H1 (cell line): ENCODE results near the gene LRRC43. TPM values are rescaled to one million over a fixed set of nuclear protein-coding genes. Genes with fewer than 3 reads are reported as not detected.

ENCODE experiments used
- CTCF ChIA-PET: fragments of 300-600 bp; sonication (Branson Sonifier 250); formaldehyde crosslinking; loops from one replicate; lab custom pipeline; 2021; ENCODE audit not compliant: partially characterized antibody; lab: Charles Lee
- POLR2A ChIA-PET: fragments of 300-600 bp; sonication (Branson Sonifier 250); formaldehyde crosslinking; loops from one replicate; lab custom pipeline; 2021; ENCODE audit warnings: inconsistent platforms; ENCODE audit not compliant: partially characterized antibody; lab: Charles Lee
- DNase-seq, 2 experiments: peaks; one replicate each; pipeline versions ENCODE4 v3.0.0 to v3.0.0-alpha.2; 2010 to 2022; ENCODE audit warnings: low spot score in 2 of 2, low read depth in 1 of 2, mixed read lengths in 1 of 2
- FAIRE-seq: peaks from 2 replicates; lab custom pipeline; 2011; peaks lifted over from hg19 to GRCh38; lab: Jason Lieb, UNC
- H2AFZ ChIP-seq: 2 replicates; pipeline ENCODE4 v1.8.1; 2012; ENCODE audit warnings: low read length, inconsistent platforms
- H2AK5ac ChIP-seq: 2 replicates; pipeline ENCODE4 v1.6.1; 2013; ENCODE audit warnings: low read depth, low read length
- H2BK120ac ChIP-seq: replicated peaks from 2 replicates; pipeline ENCODE3; 2013; ENCODE audit warnings: low read depth, low read length, inconsistent platforms
- H2BK12ac ChIP-seq: 2 replicates; pipeline ENCODE4 v1.6.1; 2013; ENCODE audit warnings: low read depth, low read length
- H2BK15ac ChIP-seq: 2 replicates; pipeline ENCODE4 v1.6.1; 2013; ENCODE audit warnings: low read length
- H2BK20ac ChIP-seq: 2 replicates; pipeline ENCODE4 v1.6.1; 2013; ENCODE audit warnings: low read length
- H2BK5ac ChIP-seq: 2 replicates; pipeline ENCODE4 v1.6.1; 2013; ENCODE audit warnings: low read depth, low read length
- H3K14ac ChIP-seq: 2 replicates; pipeline ENCODE4 v1.6.1; 2013; ENCODE audit warnings: inconsistent platforms; ENCODE audit not compliant: insufficient read length
- H3K18ac ChIP-seq: 2 replicates; pipeline ENCODE4 v1.6.1; 2013; ENCODE audit warnings: low read length; ENCODE audit errors: extremely low read depth
- H3K23ac ChIP-seq: 2 replicates; pipeline ENCODE4 v1.6.1; 2013; ENCODE audit warnings: inconsistent platforms; ENCODE audit not compliant: insufficient read length
- H3K23me2 ChIP-seq: 2 replicates; pipeline ENCODE4 v1.6.1; 2013; ENCODE audit warnings: low read depth, low read length
- H3K27ac ChIP-seq: 2 replicates; pipeline ENCODE4 v1.6.1; 2011; ENCODE audit warnings: low read depth, low read length, inconsistent platforms
- H3K27me3 ChIP-seq, 4 experiments: replicated peaks in 1 of 4; 1 replicate in 1 of 4; 2 replicates in 3 of 4; pipeline versions ENCODE4 v1.6.1 to v1.8.1; 2011 to 2013; ENCODE audit warnings: low read length in 3 of 4, mild to moderate bottlenecking in 3 of 4, inconsistent platforms in 2 of 4, mixed read lengths in 2 of 4, moderate library complexity in 1 of 4; ENCODE audit not compliant: control insufficient read depth in 3 of 4, insufficient read depth in 3 of 4; ENCODE audit errors: extremely low read depth in 1 of 4
- H3K36me3 ChIP-seq, 4 experiments: 2 replicates each; pipeline versions ENCODE4 v1.6.1 to v1.8.1; 2011 to 2013; ENCODE audit warnings: mild to moderate bottlenecking in 4 of 4, low read length in 3 of 4, moderate library complexity in 2 of 4, control low read depth in 1 of 4, inconsistent platforms in 1 of 4; ENCODE audit not compliant: insufficient read depth in 4 of 4, control insufficient read depth in 2 of 4
- H3K4ac ChIP-seq: replicated peaks from 2 replicates; pipeline ENCODE3; 2013; ENCODE audit warnings: low read length, low read depth, mixed read lengths, inconsistent platforms; ENCODE audit not compliant: insufficient read length
- H3K4me1 ChIP-seq, 4 experiments: replicated peaks in 1 of 4; 1 replicate in 1 of 4; 2 replicates in 3 of 4; pipeline versions ENCODE4 v1.6.1 to v1.8.1; 2011 to 2013; ENCODE audit warnings: low read length in 3 of 4, inconsistent platforms in 2 of 4, mixed read lengths in 1 of 4; ENCODE audit not compliant: insufficient read depth in 4 of 4, control insufficient read depth in 3 of 4
- H3K4me2 ChIP-seq, 2 experiments: 2 replicates each; pipeline versions ENCODE4 v1.6.1 to v1.8.1; 2011 to 2013; ENCODE audit warnings: low read depth in 2 of 2, low read length in 2 of 2, control low read depth in 1 of 2, inconsistent platforms in 1 of 2, mild to moderate bottlenecking in 1 of 2; ENCODE audit not compliant: insufficient read depth in 1 of 2
- H3K4me3 ChIP-seq, 4 experiments: fragments of 200-600, 300-600 bp in 1 of 4; sonication (generic), shearing (Covaris generic), sonication (Bioruptor Twin) in 1 of 4; 2 replicates each; pipeline versions ENCODE4 v1.5.1 to v1.8.1; 2011 to 2016; ENCODE audit warnings: low read length in 4 of 4, low read depth in 3 of 4, control low read depth in 2 of 4, inconsistent platforms in 2 of 4, mild to moderate bottlenecking in 2 of 4, mixed read lengths in 1 of 4, moderate library complexity in 1 of 4; ENCODE audit not compliant: insufficient read depth in 2 of 4; ENCODE audit errors: extremely low read depth in 1 of 4
- H3K56ac ChIP-seq: replicated peaks from 2 replicates; pipeline ENCODE3; 2013; ENCODE audit warnings: low read depth, mild to moderate bottlenecking, mixed read lengths, low read length, inconsistent platforms; ENCODE audit not compliant: insufficient read length
- H3K79me1 ChIP-seq: 2 replicates; pipeline ENCODE4 v1.6.1; 2013; ENCODE audit warnings: low read depth, low read length, control low read depth
- H3K79me2 ChIP-seq, 2 experiments: 2 replicates each; pipeline versions ENCODE4 v1.6.1 to v1.8.1; 2012 to 2013; ENCODE audit warnings: low read length in 2 of 2, mild to moderate bottlenecking in 2 of 2, inconsistent platforms in 1 of 2; ENCODE audit not compliant: insufficient read depth in 2 of 2, control insufficient read depth in 1 of 2
- H3K9ac ChIP-seq, 4 experiments: replicated peaks in 1 of 4; 1 replicate in 1 of 4; 2 replicates in 3 of 4; pipeline versions ENCODE4 v1.6.1 to v1.8.1; 2011 to 2013; ENCODE audit warnings: low read depth in 3 of 4, low read length in 3 of 4, control low read depth in 2 of 4, mild to moderate bottlenecking in 2 of 4, moderate library complexity in 2 of 4, inconsistent platforms in 1 of 4; ENCODE audit errors: extremely low read depth in 1 of 4
- H3K9me3 ChIP-seq, 2 experiments: 2 replicates each; pipeline versions ENCODE4 v1.6.1 to v1.8.1; 2012 to 2013; ENCODE audit warnings: mild to moderate bottlenecking in 2 of 2, moderate library complexity in 2 of 2, control low read depth in 1 of 2, inconsistent platforms in 1 of 2, low read depth in 1 of 2, low read length in 1 of 2, mixed read lengths in 1 of 2; ENCODE audit not compliant: insufficient read depth in 2 of 2
- H4K20me1 ChIP-seq, 2 experiments: replicated peaks in 1 of 2; 2 replicates each; pipeline versions ENCODE3 to v1.8.1; 2011 to 2013; ENCODE audit warnings: inconsistent platforms in 2 of 2, low read length in 2 of 2, mild to moderate bottlenecking in 1 of 2; ENCODE audit not compliant: insufficient read depth in 2 of 2, control insufficient read depth in 1 of 2
- H4K5ac ChIP-seq: 2 replicates; pipeline ENCODE4 v1.6.1; 2013; ENCODE audit warnings: low read length, low read depth, mixed read lengths, inconsistent platforms; ENCODE audit not compliant: insufficient read length
- H4K8ac ChIP-seq: 2 replicates; pipeline ENCODE4 v1.8.0; 2013; ENCODE audit warnings: mild to moderate bottlenecking, moderate library complexity, low read length, inconsistent platforms; ENCODE audit not compliant: insufficient read depth; ENCODE audit errors: extremely low read depth
- H4K91ac ChIP-seq: replicated peaks from 2 replicates; pipeline ENCODE3; 2013; ENCODE audit warnings: low read length, mixed read lengths, inconsistent platforms; ENCODE audit not compliant: insufficient read length
- BACH1 ChIP-seq: IDR thresholded peaks from 2 replicates; pipeline ENCODE4 v1.6.1; 2012; ENCODE audit warnings: low read length, improper control_type of control experiment
- BCL11A ChIP-seq, 2 experiments: IDR thresholded peaks; one replicate each; pipeline ENCODE4 v1.6.1; 2011; ENCODE audit warnings: low read depth in 2 of 2, low read length in 2 of 2, mild to moderate bottlenecking in 2 of 2
- BRCA1 ChIP-seq: IDR thresholded peaks from 2 replicates; pipeline ENCODE4 v1.6.1; 2012; ENCODE audit warnings: low read depth, low read length, improper control_type of control experiment
- CBX8 ChIP-seq: fragments of 300-800, 300-1000 bp; sonication (generic); IDR thresholded peaks from 2 replicates; pipeline ENCODE4 v1.7.1; 2016; ENCODE audit warnings: low read depth, low read length, borderline replicate concordance
- CEBPB ChIP-seq: IDR thresholded peaks from 2 replicates; pipeline ENCODE4 v1.6.1; 2012; ENCODE audit warnings: low read depth, low read length
- CREB1 ChIP-seq: IDR thresholded peaks from 2 replicates; pipeline ENCODE4 v1.6.1; 2012; ENCODE audit warnings: inconsistent platforms
- HDAC2 ChIP-seq, 2 experiments: fragments of 300-600 bp in 1 of 2; sonication (generic) in 1 of 2; IDR thresholded peaks; 2 replicates each; pipeline ENCODE4 v1.6.1; 2011 to 2012; ENCODE audit warnings: low read depth in 2 of 2, low read length in 2 of 2, mild to moderate bottlenecking in 2 of 2, moderate library complexity in 2 of 2, borderline replicate concordance in 1 of 2, inconsistent platforms in 1 of 2
- MAFK ChIP-seq: IDR thresholded peaks from 2 replicates; pipeline ENCODE4 v1.6.1; 2012; ENCODE audit warnings: low read depth, mild to moderate bottlenecking, improper control_type of control experiment, low read length
- NANOG ChIP-seq: IDR thresholded peaks from 2 replicates; pipeline ENCODE4 v1.6.1; 2011; ENCODE audit warnings: low read length, low read depth, mild to moderate bottlenecking, inconsistent platforms; ENCODE audit not compliant: insufficient read depth, poor library complexity, severe bottlenecking
- SIN3A ChIP-seq, 2 experiments: IDR thresholded peaks in 1 of 2; conservative IDR thresholded peaks in 1 of 2; 2 replicates each; pipeline ENCODE4 v1.6.1; 2011 to 2012; ENCODE audit warnings: low read length in 2 of 2, improper control_type of control experiment in 1 of 2, low read depth in 1 of 2, mild to moderate bottlenecking in 1 of 2
- TAF7 ChIP-seq: optimal IDR thresholded peaks from 2 replicates; pipeline ENCODE3; 2011; ENCODE audit warnings: low read depth, mild to moderate bottlenecking, inconsistent platforms, low read length, moderate library complexity, borderline replicate concordance
- WGBS, 2 experiments: shearing (Covaris generic) in 1 of 2; methylation state at CpG; one replicate each; pipeline versions ENCODE4 v1.1.6 to v1.1.7; 2013 to 2015; ENCODE audit warnings: low lambda C conversion rate in 2 of 2, mixed read lengths in 2 of 2, inconsistent platforms in 1 of 2, low coverage in 1 of 2, missing lambda C conversion rate in 1 of 2; ENCODE audit not compliant: insufficient replicate concordance in 2 of 2, insufficient coverage in 1 of 2, insufficient read length in 1 of 2; ENCODE audit errors: extremely low coverage in 1 of 2, missing lambda C conversion rate in 1 of 2; 5-methylcytosine and 5-hydroxymethylcytosine counted together
- polyA plus RNA-seq, 7 experiments: library from polyadenylated mRNA; depleted of rRNA in 3 of 7; stranded (reverse) in 5 of 7; unstranded in 2 of 7; fragments of >200 nt in 5 of 7; fragments of 200-250 nt in 2 of 7; gene quantifications; 1 replicate in 5 of 7; 2 replicates in 1 of 7; 4 replicates in 1 of 7; pipeline versions ENCODE4 v1.2.1 to v1.2.3, GENCODE V29; 2011 to 2013; ENCODE audit warnings: missing spikeins in 2 of 7, mixed read lengths in 2 of 7
- total RNA-seq: library from RNA; stranded (reverse); fragmentation: NEBNext Ultra II Directional; extraction: Animal tissue kit (Norgen Biotek cat#: 25700); gene quantifications from 2 replicates; pipeline ENCODE4 v1.2.1, GENCODE V29; 2021
- TF ChIP-seq, protein P1 (sequence below): IDR thresholded peaks from 2 replicates; pipeline ENCODE4 v1.6.1; 2012; ENCODE audit warnings: low read length, inconsistent platforms

Gene LRRC43
- total and polyA plus RNA-seq, 2 of the 8 experiments (the other 6 are each of a cell fraction or from before 2014, with no cell fraction given) = 0.35 to 0.44 TPM

DNA sequence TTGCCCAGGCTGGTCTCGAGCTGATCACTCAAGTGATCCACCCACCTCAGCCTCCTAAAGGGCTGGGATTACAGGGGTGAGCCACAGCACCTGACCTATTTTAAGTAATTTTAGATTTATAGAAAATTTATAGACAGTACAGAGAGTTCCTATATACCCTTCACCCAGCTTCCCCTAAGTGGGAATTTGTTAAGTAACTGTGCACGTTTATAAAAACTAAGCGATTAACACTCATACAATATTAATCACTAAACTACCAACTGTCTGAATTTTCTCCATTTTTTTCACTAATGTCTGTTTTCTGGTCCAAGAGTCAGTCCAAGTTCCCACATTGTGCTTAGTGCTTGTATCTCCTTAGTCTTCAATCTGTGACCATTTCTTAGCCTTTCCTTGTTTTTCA, 14.4 kb upstream of the LRRC43 start:
- Histone ChIP-seq H2AFZ (no peak overlapping the region), H3K9me3 (no peaks in the 10 kb centered on the region), H3K27ac (no peak overlapping the region), H3K56ac (no peak overlapping the region), H3K23me2 (no peaks in the 10 kb centered on the region), H2BK120ac (no peak overlapping the region), H3K23ac (no peak overlapping the region), H4K20me1 (no peaks in the 10 kb centered on the region), H2AK5ac (no peak overlapping the region), H3K4ac (no peak overlapping the region), H4K5ac (no peak overlapping the region), H2BK15ac (no peak overlapping the region), H3K79me2 (no peaks in the 10 kb centered on the region), H2BK12ac (no peak overlapping the region), H3K18ac (no peak overlapping the region), H3K4me1 (no peaks in the 10 kb centered on the region; a peak in 1 of 7 replicates), H4K8ac (no peak overlapping the region), H3K27me3 (peaks cover 0 to 3% (median 0%) of the 10 kb centered on the region in 4 experiments; a peak in 1 of 7 replicates), H2BK5ac (no peak overlapping the region), H3K9ac (no peak overlapping the region), H3K79me1 (no peaks in the 10 kb centered on the region), H3K4me2 (no peak overlapping the region), H3K4me3 (no peak overlapping the region), H3K14ac (no peak overlapping the region), H4K91ac (no peak overlapping the region), H2BK20ac (no peak overlapping the region), H3K36me3 (no peaks in the 10 kb centered on the region)
- FAIRE-seq (no peak), DNase-seq (no peak)
- CTCF ChIA-PET = interaction anchor here (1.1 to 2.5 kb wide), 3 partner anchors 22 to 36 kb away, joined by 3 to 7 read pairs (median 6); no protein-coding TSS in a partner anchor
- WGBS, 2 experiments = 97 to 100% methylated on average over 1 to 3 of the region's 3 CpGs
- POLR2A ChIA-PET = no interaction called here
- no peak for TF ChIP-seq MAFK
- no peak for TF ChIP-seq TAF7
- TF ChIP-seq BACH1 = no peak
- TF ChIP-seq BCL11A (IDR thresholded peaks at IDR 0.05; ENCODE audit: low read depth in 2 of 2, low read length in 2 of 2) = no peak
- no peak for TF ChIP-seq HDAC2 (IDR thresholded peaks at IDR 0.05; ENCODE audit: borderline replicate concordance in 1 of 2, low read depth in 2 of 2, low read length in 2 of 2)
- no peak for TF ChIP-seq BRCA1
- TF ChIP-seq, protein P1, sequence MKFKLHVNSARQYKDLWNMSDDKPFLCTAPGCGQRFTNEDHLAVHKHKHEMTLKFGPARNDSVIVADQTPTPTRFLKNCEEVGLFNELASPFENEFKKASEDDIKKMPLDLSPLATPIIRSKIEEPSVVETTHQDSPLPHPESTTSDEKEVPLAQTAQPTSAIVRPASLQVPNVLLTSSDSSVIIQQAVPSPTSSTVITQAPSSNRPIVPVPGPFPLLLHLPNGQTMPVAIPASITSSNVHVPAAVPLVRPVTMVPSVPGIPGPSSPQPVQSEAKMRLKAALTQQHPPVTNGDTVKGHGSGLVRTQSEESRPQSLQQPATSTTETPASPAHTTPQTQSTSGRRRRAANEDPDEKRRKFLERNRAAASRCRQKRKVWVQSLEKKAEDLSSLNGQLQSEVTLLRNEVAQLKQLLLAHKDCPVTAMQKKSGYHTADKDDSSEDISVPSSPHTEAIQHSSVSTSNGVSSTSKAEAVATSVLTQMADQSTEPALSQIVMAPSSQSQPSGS = no peak
- no peak for TF ChIP-seq SIN3A (conservative IDR thresholded peaks at IDR 0.05 in 1 of 2, IDR thresholded peaks at IDR 0.05 in 1 of 2; ENCODE audit: low read depth in 1 of 2, low read length in 2 of 2)
- no peak for TF ChIP-seq CEBPB
- no peak for TF ChIP-seq NANOG
- TF ChIP-seq CBX8 = no peak
- TF ChIP-seq CREB1 = no peak
